Stimulated activated CD8-positive, alpha-beta memory T cell treated with anti-CD3 and anti-CD28 coated beads, Interleukin-15, amount 100 ng/mL, for 48 hours (primary cell): Measurements from ENCODE around the gene E2F8.

Experiments used
- DNase-seq, 2 donors: peaks; one replicate each; pipeline ENCODE4 v3.0.0-alpha.2; 2020; ENCODE audit warnings: low read depth in 2 of 2

The E2F8 gene

GRCh38 chr11:19252394-19253152 lies 11.8 kb upstream of the E2F8 start:
- no peak for DNase-seq

DNA sequence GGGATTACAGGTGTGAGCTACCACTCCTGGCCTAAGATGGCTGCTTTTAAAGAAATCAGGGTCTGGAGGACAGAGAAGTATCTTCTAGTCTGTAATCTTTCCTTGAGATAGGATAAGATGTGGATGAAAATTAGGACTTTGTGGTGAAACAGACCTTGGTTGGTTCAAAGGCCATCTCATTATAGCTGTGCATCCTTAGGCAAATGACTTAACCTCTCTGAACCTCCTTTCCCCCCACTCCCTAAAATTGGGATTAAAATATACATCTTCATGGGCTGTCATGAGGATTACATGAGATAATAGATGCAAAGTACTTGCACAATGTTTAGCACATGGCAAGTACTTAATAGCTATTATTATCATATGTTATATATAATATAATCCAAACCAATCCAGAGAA lies 10.8 kb upstream of the E2F8 start:
- no peak for DNase-seq

- no peak for DNase-seq
Observed at GRCh38 chr11:19246816-19247215, 6.1 kb upstream of the E2F8 start.

- no peak for DNase-seq
Observed at GRCh38 chr11:19245351-19245750, 4.6 kb upstream of the E2F8 start.

DNA sequence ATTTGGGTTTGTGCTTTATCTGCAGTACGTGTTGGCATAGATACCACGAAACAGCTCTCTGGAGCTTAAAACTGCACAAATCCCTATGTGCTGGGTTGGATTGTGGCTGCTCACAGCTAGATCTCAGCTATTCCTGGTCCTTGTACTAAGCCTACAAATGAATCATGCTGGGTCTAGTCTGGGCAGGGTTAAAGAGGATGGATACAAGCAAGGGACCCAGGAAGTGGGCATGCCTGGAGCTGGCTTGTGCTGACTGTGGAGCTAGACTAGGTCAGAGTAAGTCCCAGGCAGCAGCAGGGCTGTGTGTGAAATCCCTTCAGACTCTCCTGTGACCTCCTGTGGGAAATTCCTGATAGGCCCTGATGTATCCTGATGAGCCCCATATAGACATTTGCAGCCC lies 3.9 kb upstream of the E2F8 start:
- no peak for DNase-seq

- no peak for DNase-seq
Observed at GRCh38 chr11:19244084-19244483, 3.3 kb upstream of the E2F8 start.

GRCh38 chr11:19243613-19244012 lies 2.9 kb upstream of the E2F8 start:
- no peak for DNase-seq

DNA sequence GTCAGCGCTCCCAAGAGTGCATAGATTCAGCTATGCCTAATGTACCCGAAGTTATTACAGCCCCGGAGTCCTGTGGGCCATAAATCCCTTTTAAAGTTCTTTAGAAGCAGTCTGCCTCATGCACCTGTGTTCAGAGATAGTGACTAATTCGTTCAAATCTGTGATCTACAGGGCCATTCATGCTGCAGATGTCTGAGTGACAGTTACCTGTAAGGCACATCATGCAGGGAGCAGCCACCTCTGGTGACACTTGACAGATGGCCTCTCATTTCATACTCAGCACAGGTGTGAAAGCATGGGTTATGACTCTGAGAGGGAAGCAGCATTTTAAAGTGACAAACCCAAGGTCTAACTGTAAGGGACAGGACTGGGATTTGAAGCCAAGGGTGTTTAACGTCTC lies 2.4 kb upstream of the E2F8 start:
- DNase-seq, result no peak

GRCh38 chr11:19242179-19242932 lies 1.6 kb upstream of the E2F8 start:
- DNase-seq, result no peak

DNA sequence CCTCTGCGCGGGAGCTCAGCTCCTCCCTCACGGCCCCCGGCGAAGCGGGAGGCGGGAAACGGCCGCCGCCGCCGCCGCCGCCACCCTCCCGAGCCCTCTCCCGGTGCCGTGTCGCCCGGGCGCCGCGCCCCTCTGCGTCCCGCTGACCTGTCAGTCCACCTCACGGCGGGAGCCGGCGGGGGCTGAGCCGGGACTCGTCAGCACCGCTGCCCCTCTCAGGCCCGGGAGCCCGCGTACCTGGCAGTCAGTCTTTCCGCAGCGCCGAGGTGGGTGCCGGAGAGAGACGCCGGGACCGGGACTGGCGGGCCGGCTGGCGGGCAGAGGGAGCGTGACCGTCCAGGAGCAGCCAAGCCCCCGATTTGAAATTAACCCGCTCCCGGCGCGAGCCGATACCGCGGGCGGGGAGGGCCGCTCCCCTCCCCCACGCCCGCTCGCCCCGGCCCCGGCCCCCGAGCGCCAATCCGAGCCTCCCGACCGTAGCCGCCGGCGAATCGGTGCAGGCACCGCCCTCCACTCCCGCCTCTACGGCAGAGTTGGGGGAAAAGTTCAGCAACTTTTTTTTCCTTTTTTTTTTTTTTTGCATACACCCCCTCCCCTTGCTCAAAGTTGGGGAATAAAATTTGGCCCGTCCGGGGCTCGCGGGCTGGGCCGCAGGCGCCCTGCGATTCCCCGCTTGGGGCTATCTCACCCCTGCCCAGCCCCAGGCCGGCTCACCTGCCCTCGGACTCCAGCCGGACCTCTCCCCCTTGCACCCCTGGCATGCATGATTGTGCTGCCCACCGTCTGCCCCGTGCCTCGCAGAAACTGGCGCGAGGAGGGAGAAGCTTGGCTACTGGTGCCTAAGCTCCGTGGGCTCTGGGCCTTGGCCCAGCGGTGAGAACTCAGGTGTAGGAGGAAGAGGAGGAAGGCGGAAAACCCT lies 774 bp upstream of the E2F8 start:
- DNase-seq, result peak; percentile 29 to 39

DNA sequence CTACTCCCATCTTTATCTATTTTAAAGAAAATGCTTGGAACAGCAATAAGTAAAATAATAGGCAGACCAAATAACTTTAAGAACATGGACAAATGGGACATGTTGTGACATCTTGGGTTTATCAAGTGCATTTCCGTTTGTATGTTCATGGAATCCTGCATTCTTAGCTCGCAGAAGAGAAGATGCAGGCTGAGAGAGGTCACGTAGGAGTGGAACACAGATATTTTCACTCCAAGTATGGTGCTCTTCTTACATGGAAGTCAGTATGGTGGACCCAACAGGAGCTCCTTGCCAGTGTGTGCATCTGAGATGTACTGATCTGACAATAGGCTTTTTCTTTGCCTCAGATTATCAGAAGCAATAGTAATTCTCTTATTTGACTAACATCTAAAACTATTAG lies 1.7 kb downstream of the E2F8 start:
- no peak for DNase-seq

GRCh38 chr11:19237813-19238212 lies 2.9 kb downstream of the E2F8 start:
- DNase-seq, result no peak

- DNase-seq, result no peak
Observed at GRCh38 chr11:19237381-19237780, 3.4 kb downstream of the E2F8 start.

DNA sequence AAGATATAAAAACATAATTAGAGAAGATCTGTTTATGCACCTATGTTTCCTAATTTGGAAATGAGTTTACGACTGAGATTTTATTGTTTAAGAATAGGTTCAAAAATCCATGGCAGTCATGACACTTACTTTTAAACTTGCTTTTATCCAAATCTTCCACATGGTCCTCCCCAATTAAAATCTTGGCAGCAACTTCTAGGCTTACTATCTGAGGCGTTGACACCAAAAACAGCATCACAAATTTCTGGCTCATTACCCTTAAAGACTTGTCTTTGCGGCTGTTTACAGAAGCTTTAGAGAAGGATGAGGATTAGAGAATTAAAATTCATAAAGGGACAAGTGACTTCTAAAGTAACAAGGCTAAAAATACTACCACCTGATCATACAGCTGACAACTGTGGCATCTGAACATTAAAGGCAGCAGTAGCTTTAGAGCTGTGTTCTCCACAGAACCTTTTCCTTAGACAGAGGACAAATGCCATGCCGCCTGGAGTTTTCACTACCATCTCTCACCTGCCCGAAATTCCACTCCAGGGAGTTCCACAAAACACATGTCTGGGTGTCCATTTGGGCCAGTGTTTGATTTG lies 6.4 kb downstream of the E2F8 start:
- DNase-seq, result no peak

DNA sequence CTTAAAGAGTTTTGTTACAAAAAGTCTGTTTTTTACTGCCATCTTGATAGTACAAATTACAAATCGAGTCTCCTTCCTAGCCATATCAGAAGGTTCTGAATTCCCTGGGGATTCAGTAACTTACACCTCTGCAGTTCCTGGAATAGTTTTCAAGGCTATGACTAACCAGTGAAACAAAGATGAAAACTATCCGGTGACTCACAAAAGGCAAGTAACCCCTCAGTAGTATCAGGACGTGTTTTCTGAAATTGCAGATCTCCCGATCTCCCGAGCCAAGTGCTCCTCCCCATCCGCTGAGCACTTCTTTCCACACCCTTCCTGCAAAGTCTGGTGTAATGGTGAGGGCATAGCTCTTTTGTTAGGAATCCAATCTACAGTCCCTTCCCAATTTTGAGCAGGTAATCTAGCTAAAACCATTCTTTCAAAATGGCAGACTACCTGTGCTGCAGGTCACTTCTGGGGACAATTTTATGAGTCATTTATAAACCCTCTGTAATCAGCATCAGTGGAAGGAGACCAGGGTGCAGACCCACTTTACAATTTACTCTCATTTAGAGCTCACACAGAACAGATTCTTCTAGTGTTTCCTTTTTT lies 7.7 kb downstream of the E2F8 start:
- DNase-seq, result no peak

DNA sequence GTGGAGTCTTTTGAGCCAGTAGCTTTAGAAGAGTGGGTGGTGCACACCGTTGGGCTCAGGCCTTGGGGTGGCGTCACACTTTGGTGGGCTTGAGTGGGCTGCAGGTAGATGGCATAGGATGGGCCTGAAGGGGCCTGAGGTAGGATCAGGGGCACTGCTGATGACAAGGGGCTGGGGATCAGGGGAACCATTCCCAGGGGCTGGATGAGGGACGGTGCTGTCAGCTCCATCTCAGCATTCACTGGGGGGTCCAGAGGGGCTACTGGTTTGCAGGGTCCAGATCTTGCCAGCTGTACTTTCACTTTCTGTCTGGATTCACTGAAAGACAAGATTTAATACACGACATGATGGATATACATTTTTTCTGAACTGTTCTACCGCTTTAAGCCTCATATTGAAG lies 11.1 kb downstream of the E2F8 start:
- no peak for DNase-seq

DNA sequence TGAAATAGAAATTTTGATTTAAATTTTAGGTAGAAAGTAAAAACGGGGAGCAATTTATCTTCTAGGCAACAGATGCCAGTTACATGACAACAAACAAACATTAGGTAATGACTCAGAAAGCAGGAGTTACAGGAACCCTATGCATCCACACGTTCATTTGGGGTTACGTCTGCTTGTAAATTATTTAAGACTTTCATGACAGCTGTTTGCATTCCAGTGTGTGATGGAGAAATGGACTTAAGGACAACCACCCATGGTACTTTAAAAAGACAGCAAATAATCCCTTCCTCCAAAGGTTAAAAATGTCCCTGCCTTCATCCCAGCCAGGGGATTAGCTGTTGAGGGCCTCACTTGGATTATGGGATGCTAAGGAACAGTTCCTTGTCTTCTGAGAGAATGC lies 11.8 kb downstream of the E2F8 start:
- DNase-seq, result no peak

GRCh38 chr11:19226378-19227195 lies 14.2 kb downstream of the E2F8 start:
- no peak for DNase-seq

DNA sequence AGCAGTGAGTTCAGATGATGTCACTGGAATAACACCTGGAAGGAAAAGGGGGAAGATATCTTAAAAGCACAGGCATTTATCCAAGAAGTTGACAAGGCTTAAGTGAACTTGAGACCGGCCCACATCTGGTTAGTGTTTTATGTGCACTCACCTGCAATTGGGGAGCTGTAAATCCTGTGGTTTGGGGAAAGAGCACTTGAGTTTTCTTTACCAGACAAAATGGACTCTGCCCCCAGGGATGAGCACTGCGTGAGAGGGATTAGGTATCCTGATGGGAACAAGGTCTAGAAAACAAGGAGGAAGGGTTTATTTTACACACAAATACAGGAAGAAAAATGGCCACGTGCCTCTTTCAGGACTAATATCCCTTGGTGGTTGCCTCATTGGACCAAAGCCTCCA lies 15.2 kb downstream of the E2F8 start:
- no peak for DNase-seq

GRCh38 chr11:19225123-19225522 lies 15.6 kb downstream of the E2F8 start:
- no peak for DNase-seq
